Vagina (tissue), 2 donors: ENCODE data around the gene TTC39B.

Experiments used
- CTCF ChIP-seq, 3 experiments: fragments of 450-650 bp in 2 of 3; fragments of 200-600 bp in 1 of 3; sonication (generic) in 1 of 3; IDR thresholded peaks; one replicate each; pipeline ENCODE4 v1.5.1; 2017 to 2019; ENCODE audit warnings: antibody characterized with exemption in 3 of 3, mild to moderate bottlenecking in 2 of 3, moderate library complexity in 2 of 3
- POLR2A ChIP-seq, 2 donors: fragments of 450-650 bp; IDR thresholded peaks; one replicate each; pipeline ENCODE4 v1.6.1; 2017; ENCODE audit warnings: antibody characterized with exemption in 2 of 2, mild to moderate bottlenecking in 2 of 2, moderate library complexity in 2 of 2
- POLR2AphosphoS5 ChIP-seq, 2 donors: sonication (generic); formaldehyde crosslinking; IDR thresholded peaks; one replicate each; pipeline ENCODE4 v1.9.0; 2017; ENCODE audit warnings: antibody characterized with exemption in 2 of 2, mild to moderate bottlenecking in 2 of 2, low read depth in 1 of 2; ENCODE audit not compliant: insufficient read depth in 1 of 2

GRCh38 chr9:15153961-15154360 is 153.1 kb downstream of the TTC39B start:
- TF ChIP-seq CTCF (IDR thresholded peaks at IDR 0.05) (no peak), POLR2AphosphoS5 (IDR thresholded peaks at IDR 0.05; ENCODE audit: insufficient read depth in 1 of 2, low read depth in 1 of 2) (no peak), POLR2A (IDR thresholded peaks at IDR 0.05) (no peak)
